Mucosa of descending colon (tissue), 3 donors: ENCODE measurements around the gene WDR1. TPM values are rescaled to one million over a fixed set of nuclear protein-coding genes. Genes with fewer than 3 reads are reported as not detected.

Experiments used
- ATAC-seq: fragments of 200-7000 bp; cut with Tn5 transposase; one replicate; pipeline ENCODE4 v1.9.1; 2020; ENCODE audit warnings: mild to moderate bottlenecking, moderate library complexity
- DNase-seq, 3 donors: peaks; one replicate each; pipeline ENCODE4 v3.0.0-alpha.2; 2020
- H3K36me3 ChIP-seq: fragments of 200-600 bp; one replicate; pipeline ENCODE4 v1.8.0; 2021; ENCODE audit warnings: low read depth, mild to moderate bottlenecking
- H3K4me1 ChIP-seq: fragments of 200-600 bp; one replicate; pipeline ENCODE4 v1.8.0; 2021; ENCODE audit warnings: low read depth, mild to moderate bottlenecking
- H3K4me3 ChIP-seq: fragments of 200-600 bp; one replicate; pipeline ENCODE4 v1.8.0; 2021; ENCODE audit warnings: mild to moderate bottlenecking
- H3K9me3 ChIP-seq: fragments of 200-600 bp; one replicate; pipeline ENCODE4 v1.8.0; 2021; ENCODE audit warnings: mild to moderate bottlenecking
- intact Hi-C, 2 donors: fragments of 100-400 bp; cut with DNase I in 1 of 2; cut with micrococcal nuclease in 1 of 2; formaldehyde crosslinking; loops; one replicate each; pipeline versions ENCODE4 v1.11.0 to v1.11.1; 2022; cut with DNase I, micrococcal nuclease
- total RNA-seq, 3 donors: library from RNA; stranded (reverse); fragmentation: NEBNext Ultra II Directional in 2 of 3; extraction: Animal tissue kit (Norgen Biotek cat#: 25700) in 2 of 3; gene quantifications; one replicate each; pipeline versions ENCODE4 v1.2.1 to v1.2.4, GENCODE V29; 2021 to 2023
- TF ChIP-seq, protein P1 (sequence below): fragments of 200-600 bp; IDR thresholded peaks from one replicate; pipeline ENCODE4 v1.8.0; 2022; ENCODE audit warnings: antibody characterized with exemption, mild to moderate bottlenecking
- donor health status: DM: no; HTN: no; CAD: no; lungs with moderate emphysema.
- donor health status: DM: no; HTN: no; CAD: no.
- donor health status: DM: no; HTN: yes; CAD: no.

WDR1 gene
- total RNA-seq, 3 donors from 2014 or later, result 366 to 467 (median 380) TPM

DNA sequence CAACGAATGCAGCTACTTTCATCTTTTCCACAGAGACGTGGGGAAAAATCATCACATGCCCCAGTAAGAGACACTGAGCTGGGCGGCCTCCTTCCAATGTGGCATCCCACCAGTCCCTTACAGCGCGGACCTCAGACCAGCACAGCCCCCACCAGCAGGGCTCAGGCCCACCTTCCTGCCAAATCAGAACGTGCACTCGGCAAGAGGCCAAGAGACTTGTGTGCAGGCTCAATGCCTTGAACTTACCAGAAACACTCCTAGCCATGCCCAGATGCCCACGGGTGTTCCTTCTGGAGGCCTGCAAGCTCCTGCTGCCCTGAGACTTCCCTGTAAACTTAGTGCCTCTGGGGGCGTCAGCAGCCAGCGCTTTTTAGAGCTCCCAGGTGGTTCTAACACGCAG, 31.2 kb downstream of the WDR1 start:
- Histone ChIP-seq H3K36me3 (peaks cover 46% of the 10 kb centered on the region), H3K9me3 (no peaks in the 10 kb centered on the region), H3K4me1 (peaks cover 14% of the 10 kb centered on the region), H3K4me3 (no peak overlapping the region)
- ATAC-seq, result no peak
- intact Hi-C loops, result no loop called here
- TF ChIP-seq, protein P1, sequence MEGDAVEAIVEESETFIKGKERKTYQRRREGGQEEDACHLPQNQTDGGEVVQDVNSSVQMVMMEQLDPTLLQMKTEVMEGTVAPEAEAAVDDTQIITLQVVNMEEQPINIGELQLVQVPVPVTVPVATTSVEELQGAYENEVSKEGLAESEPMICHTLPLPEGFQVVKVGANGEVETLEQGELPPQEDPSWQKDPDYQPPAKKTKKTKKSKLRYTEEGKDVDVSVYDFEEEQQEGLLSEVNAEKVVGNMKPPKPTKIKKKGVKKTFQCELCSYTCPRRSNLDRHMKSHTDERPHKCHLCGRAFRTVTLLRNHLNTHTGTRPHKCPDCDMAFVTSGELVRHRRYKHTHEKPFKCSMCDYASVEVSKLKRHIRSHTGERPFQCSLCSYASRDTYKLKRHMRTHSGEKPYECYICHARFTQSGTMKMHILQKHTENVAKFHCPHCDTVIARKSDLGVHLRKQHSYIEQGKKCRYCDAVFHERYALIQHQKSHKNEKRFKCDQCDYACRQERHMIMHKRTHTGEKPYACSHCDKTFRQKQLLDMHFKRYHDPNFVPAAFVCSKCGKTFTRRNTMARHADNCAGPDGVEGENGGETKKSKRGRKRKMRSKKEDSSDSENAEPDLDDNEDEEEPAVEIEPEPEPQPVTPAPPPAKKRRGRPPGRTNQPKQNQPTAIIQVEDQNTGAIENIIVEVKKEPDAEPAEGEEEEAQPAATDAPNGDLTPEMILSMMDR, result no peak
- peak in 2 of 3 donors; percentile 22 to 40 for DNase-seq

DNA sequence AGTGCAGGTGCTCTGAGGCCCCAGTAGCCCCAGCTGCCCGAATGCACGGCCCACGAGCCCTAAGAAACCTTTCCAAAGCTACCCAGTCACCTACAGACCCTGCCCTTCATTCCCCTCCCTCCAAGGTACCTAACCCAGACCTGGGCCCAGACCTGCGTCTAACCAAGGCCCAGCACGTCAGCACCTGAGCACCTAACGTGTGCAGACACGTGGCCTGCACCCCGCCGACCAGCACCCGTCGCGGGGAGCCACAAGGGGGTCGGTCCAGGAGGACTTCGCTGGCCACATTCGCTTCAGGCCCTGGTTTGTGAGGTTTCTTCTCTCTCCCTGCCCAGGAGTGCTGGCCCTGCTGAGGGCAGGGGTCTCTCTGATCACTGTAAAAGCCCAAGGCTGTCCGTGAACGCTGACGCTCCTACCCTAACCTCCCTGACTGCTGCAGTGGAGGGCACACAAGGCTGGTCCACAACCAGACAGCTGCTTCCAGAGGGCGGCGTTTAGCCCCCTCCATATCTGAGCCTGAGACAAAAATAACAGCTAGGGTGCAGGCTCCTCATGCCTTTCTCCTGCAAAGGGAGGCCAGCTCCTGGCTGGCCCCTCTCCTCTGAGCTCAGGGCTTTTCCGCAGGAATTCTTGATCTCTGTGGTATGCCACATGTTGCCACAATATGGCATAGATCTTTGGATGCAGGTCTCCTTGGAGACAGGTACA, 31.8 kb downstream of the WDR1 start:
- TF ChIP-seq, protein P1, result no peak
- no peak for ATAC-seq
- peaks cover 8% of the 10 kb centered on the region for H3K4me1 ChIP-seq
- H3K9me3 ChIP-seq, result no peaks in the 10 kb centered on the region
- peak in 2 of 3 donors; percentile 27 to 39 for DNase-seq
- no peak overlapping the region for H3K4me3 ChIP-seq
- peaks cover 49% of the 10 kb centered on the region for H3K36me3 ChIP-seq
- intact Hi-C loops, result no loop called here

DNA sequence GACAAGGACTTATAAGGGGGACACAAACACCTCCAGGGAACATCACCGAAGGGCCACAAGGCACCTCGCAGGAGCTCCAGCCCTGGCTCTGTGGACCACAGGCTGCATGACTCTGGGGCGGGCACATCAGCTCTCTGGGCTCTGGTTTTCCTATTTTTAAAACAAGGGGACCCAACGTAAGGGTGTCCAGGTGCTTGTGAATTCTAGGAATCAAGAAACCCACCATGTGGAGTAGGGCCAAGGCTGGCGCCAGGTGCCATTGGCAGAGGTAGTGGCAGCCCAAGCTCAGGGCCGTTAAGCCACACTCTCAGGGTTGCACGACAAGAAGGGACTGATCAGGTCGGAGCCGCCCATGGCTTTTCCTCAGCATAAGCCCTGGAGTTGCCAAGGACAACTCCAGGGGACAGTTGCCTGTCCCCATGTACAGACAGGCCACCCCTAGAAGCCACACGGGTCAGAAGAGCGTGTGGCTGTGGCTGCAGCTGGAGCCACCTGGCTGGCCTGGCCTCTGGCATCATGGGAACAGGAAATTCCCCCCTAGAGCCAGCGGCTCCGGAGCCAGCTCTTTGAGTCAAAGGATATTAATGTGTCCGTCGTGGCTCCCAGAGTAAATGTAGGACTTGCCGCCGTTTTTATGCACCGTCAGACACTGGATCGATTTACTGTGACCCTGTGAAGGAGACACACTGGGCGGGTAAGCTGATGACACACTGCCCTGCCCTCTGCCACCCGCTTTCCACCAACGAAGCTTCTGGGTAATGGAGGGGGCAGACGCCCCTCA, 32.5 kb downstream of the WDR1 start:
- peak in 2 of 3 donors; percentile 38 to 39 for DNase-seq
- ATAC-seq, result no peak
- Histone ChIP-seq H3K9me3 (no peaks in the 10 kb centered on the region), H3K4me1 (peaks cover under 1% of the 10 kb centered on the region), H3K4me3 (no peak overlapping the region), H3K36me3 (peaks cover 49% of the 10 kb centered on the region)
- TF ChIP-seq, protein P1, result no peak
- intact Hi-C loops, result no loop called here

DNA sequence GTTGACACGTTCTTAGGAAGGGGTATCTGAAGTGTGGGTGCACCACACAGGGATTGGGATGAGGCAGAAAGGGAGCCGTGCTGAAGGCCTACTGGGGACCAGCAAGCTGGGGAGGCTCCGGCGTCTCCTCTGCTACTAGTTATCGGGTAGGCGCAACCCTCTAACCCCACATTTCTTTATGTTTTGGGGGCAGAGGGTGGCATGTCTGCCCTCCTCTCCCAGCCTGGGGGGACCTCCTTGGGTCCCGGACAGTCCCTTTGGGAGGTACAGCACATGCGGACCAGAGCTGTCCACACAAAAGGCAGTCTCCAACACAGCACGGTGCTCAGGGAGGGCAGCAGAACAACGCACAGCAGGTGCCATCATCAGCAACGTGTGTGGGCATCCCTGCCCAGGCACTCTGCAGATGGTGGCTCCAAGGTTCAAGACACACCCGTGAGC, 33.2 kb downstream of the WDR1 start:
- TF ChIP-seq, protein P1, result no peak
- no peaks in the 10 kb centered on the region for H3K4me1 ChIP-seq
- intact Hi-C loops, result no loop called here
- peak in 2 of 3 donors; percentile 11 to 15 for DNase-seq
- H3K4me3 ChIP-seq, result no peak overlapping the region
- H3K36me3 ChIP-seq, result peaks cover 46% of the 10 kb centered on the region
- H3K9me3 ChIP-seq, result no peaks in the 10 kb centered on the region
- peak; percentile 8 for ATAC-seq

DNA sequence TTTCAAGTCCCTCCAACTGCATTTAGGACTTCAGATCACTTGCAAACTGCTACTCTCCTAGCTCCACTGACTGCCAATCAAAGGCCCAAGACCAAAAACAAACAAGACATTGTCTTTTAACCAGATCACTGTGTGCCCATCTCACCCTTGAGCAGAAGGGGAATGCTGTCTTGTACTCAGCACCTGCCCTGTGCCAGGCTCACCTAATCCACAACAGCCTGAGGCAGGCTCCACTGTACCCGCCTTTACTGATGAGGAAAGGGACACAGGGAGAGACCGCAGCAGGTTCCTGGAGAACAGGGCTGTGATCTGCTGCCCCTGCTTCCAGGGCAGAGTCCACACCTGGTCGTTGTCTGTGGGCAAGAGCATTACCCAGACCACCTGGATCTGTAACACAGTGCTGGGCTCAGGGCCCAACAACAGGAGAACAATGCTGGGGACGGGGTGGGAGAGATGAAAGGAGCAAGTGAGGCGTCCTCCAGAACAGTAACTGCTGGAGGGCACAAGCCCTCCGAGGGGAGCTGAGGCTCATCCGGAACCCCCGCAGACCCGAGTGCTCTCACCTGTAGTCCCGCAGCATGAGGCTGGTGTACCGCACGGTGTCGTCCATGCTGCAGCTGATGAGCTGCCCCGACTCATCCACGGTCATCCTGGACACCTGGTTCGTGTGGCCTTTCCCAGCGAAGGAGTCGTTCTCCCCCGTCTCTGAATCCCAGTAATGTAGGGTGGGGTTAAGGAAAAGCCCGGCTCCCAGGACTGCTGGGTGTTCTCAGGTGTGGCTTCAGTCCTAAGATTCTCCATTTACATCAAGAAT, 33.9 kb downstream of the WDR1 start:
- no peaks in the 10 kb centered on the region for H3K4me1 ChIP-seq
- no peak for ATAC-seq
- DNase-seq, result peak in 2 of 3 donors; percentile 22 to 42
- no peak overlapping the region for H3K4me3 ChIP-seq
- TF ChIP-seq, protein P1, result no peak
- peaks cover 40% of the 10 kb centered on the region for H3K36me3 ChIP-seq
- no peaks in the 10 kb centered on the region for H3K9me3 ChIP-seq
- intact Hi-C loops, result no loop called here
